ENCODE measurements around the gene ILF2.
"Not testable (repeated sequence)": the region's sequence is repeated elsewhere in the genome, so short reads cannot be mapped to it uniquely, and the experiment has no call there.

The ILF2 gene

DNA sequence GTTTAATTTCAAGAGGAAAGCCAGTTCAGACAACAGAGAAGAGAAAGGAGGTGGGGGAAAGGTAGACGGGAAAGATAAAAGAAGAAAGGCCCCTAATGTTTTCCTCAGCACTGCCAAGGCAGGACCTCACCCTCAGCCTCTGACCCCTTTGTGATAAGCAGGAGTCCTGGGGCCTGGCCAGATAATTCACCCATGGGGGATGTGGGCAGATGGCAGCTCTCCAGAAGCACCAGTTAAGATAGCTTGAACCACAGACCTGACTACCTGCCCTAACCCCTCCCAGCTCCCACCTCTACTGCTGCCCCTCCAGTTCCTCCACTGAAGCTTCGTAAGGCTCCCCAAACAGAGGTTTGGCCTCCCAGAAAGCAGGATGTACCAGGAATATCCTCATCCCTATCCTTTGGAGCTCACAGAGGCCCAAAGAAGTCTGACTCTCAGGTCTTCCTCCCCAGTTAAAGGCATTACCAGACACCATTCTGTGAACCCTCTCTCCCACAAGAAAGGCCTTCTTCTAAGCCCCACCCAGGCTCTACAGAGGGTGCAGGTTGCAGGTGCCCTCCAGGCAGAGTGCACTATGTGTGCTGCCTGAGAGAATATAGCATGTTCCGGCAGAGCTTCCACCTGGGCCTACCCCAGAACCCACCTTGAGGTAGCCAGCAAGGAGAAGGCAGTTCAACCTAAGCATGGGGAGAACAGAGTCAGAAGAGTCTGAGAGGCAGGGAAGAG is 21.5 kb downstream of the ILF2 start:
- no peak for DNase-seq (ENCODE audit: low read depth)

DNA sequence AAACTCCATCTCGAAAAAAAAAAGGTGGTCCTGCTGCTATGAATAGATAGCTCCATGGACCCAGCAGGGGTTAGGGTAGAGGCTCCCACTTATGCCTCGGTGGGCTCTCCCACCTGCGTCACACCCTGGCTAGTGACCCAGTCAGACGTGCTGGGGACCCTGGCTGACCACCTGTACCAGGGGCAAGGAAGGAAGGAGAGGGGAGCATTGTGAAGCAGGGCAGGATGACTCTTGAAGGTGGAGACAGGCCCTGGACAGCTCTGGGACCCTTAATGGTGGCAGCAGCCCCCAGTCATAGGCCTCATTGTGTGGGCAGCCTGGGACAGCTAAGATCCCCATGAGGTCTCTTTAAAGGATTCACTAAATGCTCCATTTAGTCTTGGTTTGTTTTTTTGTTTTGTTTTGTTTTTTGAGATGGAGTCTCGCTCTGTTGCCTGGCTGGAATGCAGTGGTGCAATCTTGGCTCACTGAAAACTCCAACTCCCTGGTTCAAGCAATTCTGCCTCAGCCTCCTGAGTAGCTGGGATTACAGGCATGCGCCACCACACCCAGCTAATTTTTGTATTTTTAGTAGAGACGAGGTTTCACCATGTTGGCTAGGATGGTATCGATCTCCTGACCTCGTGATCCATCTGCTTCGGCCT is 22.7 kb downstream of the ILF2 start:
- DNase-seq (ENCODE audit: low read depth): no peak

DNA sequence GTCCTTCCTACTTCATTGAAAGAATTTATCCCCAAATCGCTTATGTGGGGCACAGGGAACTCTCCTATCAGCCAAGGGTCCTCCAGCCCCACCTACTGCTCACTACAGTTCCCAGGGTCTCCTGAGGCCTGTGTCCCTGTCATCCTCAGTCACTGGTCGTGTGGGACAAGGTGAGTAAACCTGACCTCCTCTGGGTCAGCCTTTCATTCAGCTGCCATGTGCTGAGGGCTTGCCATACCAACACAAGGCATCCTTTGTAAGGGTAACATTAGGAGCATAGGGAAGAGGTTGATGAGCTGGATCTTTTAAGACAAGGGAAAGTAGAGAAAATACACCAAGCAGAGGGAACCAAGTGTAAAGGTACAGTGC is 23.5 kb downstream of the ILF2 start:
- DNase-seq (ENCODE audit: low read depth): no peak

DNA sequence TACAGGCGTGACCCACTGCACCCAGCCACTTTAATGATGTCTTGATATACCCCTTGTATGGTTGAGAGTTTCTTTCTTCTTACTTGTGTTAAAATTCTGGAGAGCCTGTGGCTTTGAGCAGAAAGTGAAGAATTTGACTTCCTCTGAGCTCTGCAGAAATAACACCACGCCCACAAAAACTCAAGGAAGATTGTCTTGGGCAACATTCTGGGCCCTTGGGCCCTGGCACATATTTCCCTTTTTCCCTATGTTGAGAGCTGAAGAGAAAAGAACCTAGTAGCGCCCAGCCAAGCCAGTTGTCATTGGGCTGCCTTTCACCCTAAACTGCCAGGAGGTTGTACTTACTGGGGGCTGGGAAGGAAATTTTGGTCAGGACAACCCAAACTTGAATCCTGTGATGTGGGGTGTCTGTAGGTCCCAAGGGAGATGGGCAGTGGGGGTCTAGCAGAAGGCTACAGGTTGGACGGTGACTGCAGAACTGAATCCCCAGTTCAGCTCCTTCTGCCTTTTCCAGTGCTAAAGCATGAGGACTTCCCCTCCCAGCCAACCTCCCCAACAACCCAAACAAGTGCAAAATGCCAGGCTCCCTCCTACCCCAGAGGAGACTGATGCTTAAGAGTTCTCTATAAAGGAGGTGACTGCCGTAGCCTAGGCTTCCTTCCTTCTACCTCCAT is 24.0 kb downstream of the ILF2 start:
- no peak for DNase-seq (ENCODE audit: low read depth)

DNA sequence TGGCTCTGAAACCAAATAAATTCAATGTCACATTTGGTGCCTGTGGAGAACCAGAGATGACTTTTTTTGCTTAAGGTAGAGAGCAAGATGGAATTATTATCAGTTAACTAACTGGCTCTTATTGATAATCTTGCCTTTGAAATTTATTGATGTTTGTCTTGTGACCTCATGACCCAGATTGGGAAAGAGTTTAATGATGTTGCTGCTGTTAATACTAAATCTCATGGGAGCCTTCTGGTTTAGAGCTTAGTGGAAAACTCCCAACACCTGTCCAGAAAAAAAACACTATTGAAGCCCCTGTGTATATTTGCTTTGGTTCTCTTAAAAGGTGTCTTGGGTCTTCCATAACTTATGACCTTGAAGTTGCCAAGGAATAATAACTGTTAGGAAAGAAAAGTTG is 27.0 kb downstream of the ILF2 start:
- DNase-seq (ENCODE audit: low read depth): no peak

DNA sequence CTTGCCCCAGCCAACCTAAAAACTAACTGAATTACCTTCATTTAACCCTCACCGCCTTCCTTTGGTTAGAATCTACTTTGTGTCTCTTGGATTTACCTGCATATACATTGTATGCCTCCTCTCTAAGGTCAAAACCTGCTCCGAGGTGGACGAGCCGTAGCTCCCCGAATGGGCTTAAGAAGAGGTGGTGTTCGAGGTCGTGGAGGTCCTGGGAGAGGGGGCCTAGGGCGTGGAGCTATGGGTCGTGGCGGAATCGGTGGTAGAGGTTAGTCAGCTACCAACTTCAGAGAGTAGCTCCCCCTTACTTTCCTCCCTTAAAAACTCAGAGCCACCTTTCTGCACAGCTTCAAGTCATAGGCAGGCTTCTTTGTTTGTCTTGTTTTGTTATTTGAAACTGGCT is 27.7 kb downstream of the ILF2 start:
- DNase-seq (ENCODE audit: low read depth): no peak

DNA sequence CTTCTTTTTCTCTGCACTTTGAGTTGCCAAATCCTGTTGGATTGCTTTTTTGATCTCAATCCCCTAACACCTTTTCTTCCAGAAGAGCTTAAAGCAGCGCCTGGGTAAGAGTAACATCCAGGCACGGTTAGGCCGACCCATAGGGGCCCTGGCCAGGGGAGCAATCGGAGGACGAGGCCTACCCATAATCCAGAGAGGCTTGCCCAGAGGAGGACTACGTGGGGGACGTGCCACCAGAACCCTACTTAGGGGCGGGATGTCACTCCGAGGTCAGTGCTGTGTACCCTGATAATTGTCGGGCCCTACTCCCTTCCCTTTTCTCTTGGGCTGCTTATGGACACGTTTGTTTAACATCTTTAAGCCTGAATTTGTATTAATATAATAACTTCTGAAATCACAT is 28.6 kb downstream of the ILF2 start:
- DNase-seq (ENCODE audit: low read depth): no peak

DNA sequence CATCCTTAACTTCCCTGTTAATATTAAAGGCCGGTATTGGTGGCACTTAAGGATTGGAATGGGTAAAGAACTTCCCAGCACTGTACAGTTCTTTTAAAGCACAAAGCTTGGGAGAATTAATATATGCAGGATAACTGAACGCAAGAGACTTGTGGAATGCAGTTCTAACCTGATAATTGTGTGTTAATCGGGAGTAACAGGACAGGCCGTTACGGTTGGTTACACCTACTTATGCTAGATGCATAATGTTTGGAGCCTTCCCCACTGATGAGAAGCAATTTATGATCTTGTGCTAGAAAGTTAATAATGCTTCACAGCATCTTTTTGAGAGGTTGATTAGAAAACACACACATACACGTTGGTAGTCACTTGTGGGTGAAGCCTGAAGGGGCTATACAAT is 29.9 kb downstream of the ILF2 start:
- no peak for DNase-seq (ENCODE audit: low read depth)

DNA sequence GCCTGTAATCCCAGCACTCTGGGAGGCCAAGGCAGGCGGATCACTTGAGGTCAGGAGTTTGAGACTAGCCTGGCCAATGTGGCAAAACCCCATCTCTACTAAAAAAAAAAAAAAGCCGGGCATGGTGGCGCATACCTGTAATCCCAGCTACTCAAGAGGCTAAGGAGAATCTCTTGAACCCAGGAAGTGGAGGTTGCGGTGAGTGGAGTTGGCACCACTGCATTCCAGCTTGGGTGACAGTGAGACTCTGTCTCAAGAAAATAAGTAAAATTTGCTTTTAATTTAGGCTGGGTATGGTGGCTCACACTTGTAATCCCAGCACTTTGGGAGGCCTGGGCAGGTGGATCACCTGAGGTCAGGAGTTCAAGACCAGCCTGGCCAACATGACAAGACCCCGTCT is 30.6 kb downstream of the ILF2 start:
- not testable (repeated sequence) for DNase-seq (ENCODE audit: low read depth)

DNA sequence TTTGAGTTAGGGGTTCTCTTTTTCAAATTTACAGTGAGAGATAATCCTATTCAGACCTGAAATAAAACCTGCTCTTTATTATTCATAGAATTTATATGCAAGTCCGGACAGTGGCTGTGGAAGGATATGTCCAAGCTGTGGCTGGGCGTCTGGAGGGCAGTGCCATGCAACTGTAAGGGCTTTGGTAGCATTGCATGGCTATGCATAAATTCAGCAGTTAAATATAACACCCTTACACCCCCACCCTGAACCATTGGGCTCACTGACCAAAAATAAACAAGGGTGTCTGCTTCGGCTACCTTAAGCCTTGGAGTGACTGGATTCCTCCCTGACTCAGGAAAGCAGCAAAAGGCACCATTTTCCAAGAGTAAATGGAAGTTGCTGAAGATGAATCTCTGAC is 31.5 kb downstream of the ILF2 start:
- no peak for DNase-seq (ENCODE audit: low read depth)

DNA sequence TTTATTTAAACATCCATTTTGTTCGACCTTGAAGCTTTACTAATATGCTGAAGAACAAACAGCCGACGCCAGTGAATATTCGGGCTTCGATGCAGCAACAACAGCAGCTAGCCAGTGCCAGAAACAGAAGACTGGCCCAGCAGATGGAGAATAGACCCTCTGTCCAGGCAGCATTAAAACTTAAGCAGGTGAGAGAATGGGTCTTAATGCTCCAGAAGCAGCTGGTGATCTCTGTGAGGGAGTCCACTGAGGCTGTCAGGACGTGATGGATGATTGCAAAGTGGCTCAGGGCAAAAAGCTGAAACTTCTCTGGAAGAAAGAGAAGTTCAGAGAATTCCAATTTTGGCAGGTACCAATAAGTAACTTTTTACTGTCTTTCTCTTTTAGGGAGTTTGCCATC is 32.5 kb downstream of the ILF2 start:
- DNase-seq (ENCODE audit: low read depth): no peak

DNA sequence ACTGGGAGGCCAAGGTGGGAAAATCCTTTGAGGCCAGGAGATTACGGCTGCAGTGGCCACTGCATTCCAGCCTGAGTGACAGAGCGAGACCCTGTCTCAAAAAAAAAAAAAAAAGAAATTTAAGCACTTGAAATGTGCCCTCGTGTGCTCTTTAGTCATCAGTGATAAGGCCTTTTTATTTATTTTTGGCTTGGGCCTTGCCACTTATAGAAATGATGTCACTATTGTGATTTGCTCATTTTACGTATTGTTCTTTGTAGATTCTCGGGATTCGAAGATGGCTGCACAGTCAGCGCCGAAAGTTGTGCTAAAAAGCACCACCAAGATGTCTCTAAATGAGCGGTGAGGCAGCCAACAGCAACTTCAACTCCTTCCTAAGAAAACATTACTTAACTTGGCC is 34.5 kb downstream of the ILF2 start:
- DNase-seq (ENCODE audit: low read depth): no peak

DNA sequence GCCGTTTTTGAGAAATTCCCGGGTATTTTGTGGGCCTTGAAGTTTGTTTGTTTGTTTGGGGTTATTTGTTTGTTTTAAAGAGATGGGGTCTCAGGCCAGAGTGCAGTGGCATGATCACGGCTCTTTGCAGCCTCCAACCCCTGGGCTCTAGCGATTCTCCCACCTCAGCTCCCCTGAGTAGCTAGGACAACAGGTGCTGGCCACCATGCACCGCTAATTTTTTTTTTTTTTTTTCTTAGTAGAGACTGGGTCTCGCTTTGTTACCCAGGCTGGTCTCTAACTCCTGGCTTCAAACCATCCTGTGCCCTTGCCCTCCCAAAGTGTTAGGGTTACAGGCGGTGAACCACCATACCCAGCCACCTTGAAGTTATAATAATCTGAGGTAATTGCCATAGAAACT is 34.9 kb downstream of the ILF2 start:
- DNase-seq (ENCODE audit: low read depth): no peak

DNA sequence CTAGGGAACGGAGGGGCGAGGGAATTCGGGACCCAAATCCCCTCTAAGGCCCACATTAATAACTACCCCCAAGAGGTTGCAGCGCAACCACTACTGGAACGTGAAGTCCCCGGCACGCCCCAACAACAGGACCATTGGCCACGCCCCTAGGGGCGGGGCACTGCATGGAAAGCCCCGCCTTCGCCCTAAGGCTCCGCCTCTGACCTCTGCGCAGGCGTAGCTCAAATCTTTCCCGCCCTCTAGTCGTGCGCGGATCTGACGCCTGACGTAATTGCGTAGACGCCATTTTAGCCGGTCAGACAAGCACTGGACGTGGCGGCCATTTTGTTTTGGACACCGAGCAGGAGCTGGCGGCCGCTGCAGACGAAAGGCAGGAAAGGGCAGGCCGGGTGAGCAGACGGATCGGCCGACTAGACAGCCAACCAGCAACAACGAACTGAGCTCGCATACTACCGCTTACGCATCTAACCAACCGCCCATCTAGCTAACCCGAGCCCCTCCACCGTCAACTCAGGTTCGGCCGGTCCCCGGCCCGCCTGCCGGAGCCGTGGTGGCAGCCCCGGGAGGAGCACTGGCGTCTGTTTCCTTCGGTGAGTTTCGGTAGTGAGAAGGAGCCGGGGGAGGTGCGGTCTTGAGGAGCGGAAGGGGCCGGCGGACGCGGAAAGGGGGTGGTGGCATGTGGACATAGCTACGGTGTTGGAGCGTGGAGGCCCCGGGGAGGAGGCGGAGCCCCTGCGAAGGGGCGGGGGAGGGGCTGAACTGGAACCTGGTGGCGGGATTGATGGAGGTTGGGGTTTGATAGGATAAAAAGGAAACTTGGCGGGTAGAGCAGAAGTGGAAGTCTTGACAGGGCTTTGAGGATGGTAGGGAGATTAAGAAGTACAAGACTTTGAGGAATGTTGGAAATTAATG is 36.8 kb downstream of the ILF2 start, which contains the start of gene CHTOP:
Gene CHTOP, plus strand, starts transcription at position 313 of the 912 bp plus-strand sequence. CDS start 2,523 bp downstream, outside the sequence.
- peak; percentile 90 for DNase-seq (ENCODE audit: low read depth)

DNA sequence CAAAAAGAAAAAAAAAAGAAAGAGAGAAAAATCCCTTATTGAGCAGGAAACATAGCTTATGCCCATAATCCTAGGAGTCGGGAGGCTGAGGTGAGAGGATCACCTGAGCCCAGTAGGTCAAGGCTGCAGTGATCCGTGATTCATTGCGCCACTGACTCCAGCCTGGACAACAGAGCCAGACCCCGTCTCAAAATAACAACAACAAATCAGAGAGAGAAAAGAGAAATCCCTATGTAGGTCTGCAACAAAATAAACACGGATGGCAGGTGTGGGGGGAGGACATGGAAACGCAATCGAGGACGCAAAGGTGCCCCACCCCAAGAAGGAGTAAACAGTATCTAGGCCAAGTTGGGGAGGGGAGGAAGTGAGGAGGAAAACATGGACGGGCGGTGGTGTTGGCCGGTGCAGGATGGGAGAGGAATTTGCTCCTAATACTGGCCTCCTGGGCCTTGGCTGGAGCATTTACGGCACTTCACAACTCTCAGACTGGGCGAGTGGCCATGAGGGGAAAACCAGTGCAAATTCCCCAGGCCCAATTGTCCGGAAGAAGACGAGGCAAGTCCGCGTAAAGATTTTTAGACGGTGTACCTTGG is 37.5 kb downstream of the ILF2 start:
- DNase-seq (ENCODE audit: low read depth): no peak

DNA sequence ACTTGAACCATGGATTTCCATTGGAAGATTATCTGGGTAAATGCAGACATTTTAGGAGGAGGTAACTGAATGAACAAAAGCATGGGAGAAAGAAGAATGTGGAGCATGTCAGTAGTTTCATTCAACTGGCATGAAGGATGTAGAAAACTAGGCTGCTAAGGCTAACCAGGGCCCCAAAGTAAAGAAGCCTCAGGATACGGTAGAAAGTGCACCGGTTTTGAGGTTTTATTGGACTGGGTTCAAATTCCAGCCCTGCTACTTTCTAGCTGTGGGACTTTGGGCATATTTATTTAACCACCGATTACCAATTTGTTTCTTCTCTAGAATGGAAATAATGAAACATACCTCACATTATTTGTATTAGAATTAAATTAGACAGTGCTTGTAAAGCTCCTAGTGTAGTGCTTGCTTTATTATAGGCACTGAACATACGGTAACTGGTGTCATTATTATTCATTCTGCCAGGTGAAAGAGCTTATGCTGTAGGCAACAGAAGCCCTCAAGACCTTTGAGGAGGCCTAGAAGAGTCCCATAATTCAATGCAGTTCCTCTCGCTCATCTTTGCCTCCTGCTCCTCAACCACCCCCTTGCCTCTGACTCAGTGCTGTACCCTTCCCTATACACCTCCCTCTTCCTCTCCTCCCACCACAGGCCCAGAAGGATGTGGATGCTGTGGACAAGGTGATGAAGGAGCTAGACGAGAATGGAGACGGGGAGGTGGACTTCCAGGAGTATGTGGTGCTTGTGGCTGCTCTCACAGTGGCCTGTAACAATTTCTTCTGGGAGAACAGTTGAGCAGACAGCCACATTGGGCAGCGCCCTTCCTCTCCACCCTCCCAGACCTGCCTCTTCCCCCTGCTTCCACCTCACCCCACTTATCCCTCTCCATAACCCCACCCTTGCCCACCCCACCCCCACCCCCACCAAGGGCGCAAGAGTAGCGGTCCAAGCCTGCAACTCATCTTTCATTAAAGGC is 39.5 kb downstream of the ILF2 start:
- DNase-seq (ENCODE audit: low read depth): no peak

DNA sequence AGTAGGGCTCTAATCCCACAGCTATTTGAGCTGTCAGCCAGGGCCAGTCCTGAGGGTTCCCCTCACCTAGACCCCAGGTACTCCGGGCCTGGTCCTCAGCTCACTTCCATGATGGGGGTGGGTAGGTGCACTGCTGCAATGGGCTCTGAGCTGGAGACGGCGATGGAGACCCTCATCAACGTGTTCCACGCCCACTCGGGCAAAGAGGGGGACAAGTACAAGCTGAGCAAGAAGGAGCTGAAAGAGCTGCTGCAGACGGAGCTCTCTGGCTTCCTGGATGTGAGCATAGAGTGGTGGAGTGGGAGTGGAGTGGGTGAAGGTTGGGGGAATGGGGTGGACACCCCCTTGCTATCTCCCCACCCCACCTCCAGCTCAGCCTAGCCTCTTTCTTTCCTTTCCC is 40.4 kb downstream of the ILF2 start:
- no peak for DNase-seq (ENCODE audit: low read depth)

DNA sequence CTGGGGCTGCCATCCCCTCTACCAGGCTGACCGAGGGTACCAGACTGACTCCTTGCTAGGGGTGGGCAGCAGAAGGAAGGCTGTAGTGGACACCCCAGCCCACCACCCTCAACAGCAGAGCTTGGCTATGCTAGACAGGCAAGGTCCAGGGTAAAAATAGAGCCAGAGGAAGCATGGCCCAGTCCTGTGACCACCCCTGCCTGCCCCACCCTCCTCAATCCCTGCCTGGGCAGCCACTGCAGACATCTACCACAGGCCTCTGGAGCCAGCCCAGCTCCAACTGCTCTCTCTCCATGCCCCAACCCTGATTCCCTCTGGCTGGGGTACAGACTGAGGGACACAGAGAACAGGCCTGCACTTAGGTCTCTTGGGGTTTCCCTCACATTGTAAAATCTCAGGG is 40.8 kb downstream of the ILF2 start:
- DNase-seq (ENCODE audit: low read depth): no peak

DNA sequence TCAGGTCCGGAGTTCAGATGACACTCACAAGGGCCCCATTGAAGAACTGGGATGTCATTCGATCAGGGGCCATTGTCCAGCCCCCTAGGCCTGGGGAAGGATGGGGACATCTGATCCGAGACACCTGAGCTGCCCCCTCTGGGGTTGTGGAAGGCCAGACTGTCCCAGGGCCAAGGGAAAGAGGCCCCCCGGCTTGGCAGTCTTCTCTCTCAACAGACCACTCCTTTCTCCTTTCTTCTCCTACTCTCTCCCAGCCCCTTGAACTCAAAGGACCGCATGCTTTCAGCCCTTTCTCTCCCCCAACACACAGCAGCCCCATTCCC is 41.5 kb downstream of the ILF2 start:
- DNase-seq (ENCODE audit: low read depth): no peak

DNA sequence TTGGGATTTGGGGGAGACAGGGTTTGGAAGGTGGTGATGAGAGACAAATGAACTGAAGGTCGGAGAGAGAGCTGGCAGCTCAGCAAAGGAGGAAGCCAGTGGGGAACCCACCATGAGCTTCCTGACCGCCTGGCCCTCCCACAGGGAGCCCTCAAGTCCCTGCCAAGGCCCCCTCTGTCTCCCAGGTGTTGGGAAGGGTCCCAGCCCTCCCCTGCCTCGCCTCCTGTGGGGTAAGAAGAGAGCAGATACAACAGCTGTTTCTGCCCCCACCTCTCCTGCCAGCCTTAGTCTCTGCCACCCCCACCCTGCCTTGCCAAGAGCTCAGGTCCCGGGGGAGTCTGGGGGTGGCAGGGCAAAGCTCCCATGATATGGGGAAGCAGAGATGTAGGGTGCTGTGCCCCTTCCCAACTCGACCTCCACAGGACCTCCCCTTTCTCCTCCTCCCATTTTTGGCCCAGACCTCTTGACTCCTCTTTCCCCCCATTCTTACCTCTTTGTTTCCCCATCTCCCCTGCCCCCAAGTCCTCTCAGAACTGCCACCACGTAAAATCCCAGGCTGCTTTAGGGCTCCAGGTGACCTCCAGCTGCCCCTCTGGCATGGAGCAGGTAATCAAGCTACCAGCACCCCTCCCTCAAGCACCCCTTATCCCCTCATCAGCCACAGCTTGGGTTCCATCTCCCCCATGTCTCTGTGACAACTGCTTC is 42.0 kb downstream of the ILF2 start:
- DNase-seq (ENCODE audit: low read depth): no peak

Measured in stimulated activated CD8-positive, alpha-beta memory T cell treated with anti-CD3 and anti-CD28 coated beads, Interleukin-7, amount 100 ng/mL, for 24 hours (primary cell).